ENCODE data around the gene GALNS. TPM values are rescaled to one million over a fixed set of nuclear protein-coding genes. Genes with fewer than 3 reads are reported as not detected.
"Not testable (repeated sequence)": the region's sequence is repeated elsewhere in the genome, so short reads cannot be mapped to it uniquely, and the experiment has no call there.

GALNS gene
- total and polyA plus RNA-seq, 11 donors = 10.7 to 22.7 (median 14.1) TPM

GRCh38 chr16:88893127-88893968 lies 36.6 kb upstream of the GALNS start:
- Histone ChIP-seq H3K27ac (no peak overlapping the region), H3K27me3 (no peaks in the 10 kb centered on the region), H3K9me3 (no peaks in the 10 kb centered on the region), H3K4me3 (no peak overlapping the region), H3K36me3 (peaks cover 0 to 46% (median 23%) of the 10 kb centered on the region in 9 donors), H3K4me1 (peaks cover 0 to 19% (median 4%) of the 10 kb centered on the region in 12 donors)
- ATAC-seq (no peak), DNase-seq (no peak)
- 90 to 97% (median 93%) methylated on average over 9 to 19 of the region's 19 CpGs for WGBS, 4 donors
- TF ChIP-seq CTCF (IDR thresholded peaks at IDR 0.05) (no peak), POLR2A (IDR thresholded peaks at IDR 0.05) (no peak)
- intact Hi-C loops (cut with DNase I) = no loop called here

GRCh38 chr16:88892065-88892464 lies 35.3 kb upstream of the GALNS start:
- no peak for ATAC-seq
- Histone ChIP-seq H3K4me3 (no peak overlapping the region), H3K9me3 (no peaks in the 10 kb centered on the region), H3K36me3 (peaks cover 0 to 35% (median 11%) of the 10 kb centered on the region in 9 donors), H3K27me3 (no peaks in the 10 kb centered on the region), H3K4me1 (peaks cover 0 to 28% (median 14%) of the 10 kb centered on the region in 12 donors), H3K27ac (no peak overlapping the region)
- intact Hi-C loops (cut with DNase I) = no loop called here
- no peak for DNase-seq
- 81 to 91% (median 87%) methylated on average over 19 to 20 of the region's 20 CpGs for WGBS, 4 donors
- TF ChIP-seq POLR2A (IDR thresholded peaks at IDR 0.05) (no peak), CTCF (IDR thresholded peaks at IDR 0.05) (no peak)

GRCh38 chr16:88891083-88891482 lies 34.3 kb upstream of the GALNS start:
- DNase-seq (no peak), ATAC-seq (no peak)
- peaks cover 0 to 25% (median 8%) of the 10 kb centered on the region in 9 donors for H3K36me3 ChIP-seq
- no peak overlapping the region for H3K27ac ChIP-seq
- H3K9me3 ChIP-seq = no peaks in the 10 kb centered on the region
- H3K27me3 ChIP-seq = no peaks in the 10 kb centered on the region
- intact Hi-C loops (cut with DNase I) = no loop called here
- WGBS, 4 donors = 88 to 93% (median 91%) methylated on average over 16 of the region's 16 CpGs
- peaks cover 0 to 30% (median 23%) of the 10 kb centered on the region in 12 donors for H3K4me1 ChIP-seq
- TF ChIP-seq CTCF (IDR thresholded peaks at IDR 0.05) (no peak), POLR2A (IDR thresholded peaks at IDR 0.05) (no peak)
- H3K4me3 ChIP-seq = no peak overlapping the region

- H3K36me3 ChIP-seq = peaks cover 0 to 36% (median 13%) of the 10 kb centered on the region in 9 donors
- H3K9me3 ChIP-seq, H3K27me3 ChIP-seq, ATAC-seq, H3K4me3 ChIP-seq, DNase-seq: not testable (repeated sequence)
- H3K27ac ChIP-seq = peak overlapping the region in 5 of 12 donors; percentile 29 to 61 (median 44)
- WGBS, 4 donors = 83 to 89% (median 88%) methylated on average over 48 of the region's 48 CpGs
- peaks cover 0 to 37% (median 28%) of the 10 kb centered on the region in 12 donors for H3K4me1 ChIP-seq
- intact Hi-C loops (cut with DNase I) = loop anchor here in 6 of 10 donors (2.0 to 5.0 kb wide), 3 partner anchors 19 to 47 kb away; no protein-coding TSS in a partner anchor
These were observed 33.1 kb upstream of the GALNS start for GRCh38 chr16:88889702-88890352.

Measured in heart left ventricle (tissue), 16 donors.